Mesenteric fat pad (tissue), 1 donor: Measurements from ENCODE around the gene SCN3A. TPM values are rescaled to one million over a fixed set of nuclear protein-coding genes. Genes with fewer than 3 reads are reported as not detected.

Experiments
- DNase-seq: peaks from one replicate; pipeline ENCODE4 v3.0.0-alpha.2; 2020; ENCODE audit warnings: low spot score
- total RNA-seq: library from RNA; stranded (reverse); fragmentation: NEBNext Ultra II Directional; extraction: Animal tissue kit (Norgen Biotek cat#: 25700); gene quantifications from one replicate; pipeline ENCODE4 v1.2.1, GENCODE V29; 2021
- donor health status: DM: yes; HTN: yes; CAD: no.

Gene SCN3A
- total RNA-seq, 1 donor from 2014 or later, result 1.3 TPM

- DNase-seq, result no peak
These were observed 11.1 kb downstream of the SCN3A start for GRCh38 chr2:165192729-165193128.

DNA sequence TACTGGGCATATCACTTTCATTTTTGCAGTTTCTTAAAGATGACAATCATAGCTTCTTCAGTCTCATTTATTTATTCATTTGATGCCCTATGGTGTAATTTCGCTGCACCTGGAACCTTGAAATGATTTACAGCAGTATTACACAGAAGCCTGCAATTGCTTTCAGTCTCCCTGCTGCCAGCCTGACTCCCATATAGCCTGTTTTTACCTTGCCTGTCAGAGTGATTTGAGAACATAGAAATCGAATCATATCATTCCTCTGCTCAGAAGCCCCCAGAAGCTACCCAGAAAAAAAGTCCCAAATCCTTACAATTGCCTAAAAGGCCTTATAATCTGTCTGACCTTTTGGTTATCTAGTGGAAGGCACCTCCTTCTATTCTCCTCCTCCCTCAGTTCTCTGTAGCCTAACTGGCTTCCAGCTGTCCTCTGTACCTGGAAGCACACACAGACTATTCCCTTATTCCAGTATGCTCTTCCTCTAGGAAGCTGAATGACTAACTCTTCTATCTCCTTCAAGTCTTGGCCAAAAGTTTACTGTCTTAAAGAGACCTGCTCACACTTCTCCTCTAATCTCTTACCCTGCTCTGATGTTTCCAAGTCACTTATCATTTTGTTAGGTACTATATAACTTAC is 12.6 kb downstream of the SCN3A start:
- DNase-seq, result no peak

DNA sequence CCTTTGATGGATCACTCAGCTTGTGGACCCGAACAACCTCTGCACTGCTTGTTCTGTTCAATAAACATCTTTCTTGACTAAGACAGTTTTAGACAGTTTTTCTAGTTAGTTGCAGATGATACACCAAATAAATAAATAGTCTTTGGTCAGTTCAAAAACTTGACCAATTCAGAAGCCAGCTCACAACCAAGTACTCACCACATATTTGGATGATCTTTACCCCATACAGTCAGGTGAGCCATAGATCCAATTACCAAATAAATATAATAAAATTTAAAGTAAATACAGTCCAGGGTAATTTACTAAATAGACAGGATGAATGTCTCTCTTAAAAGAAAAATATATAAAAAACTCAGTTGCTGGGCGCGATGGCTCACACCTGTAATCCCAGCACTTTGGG is 18.2 kb downstream of the SCN3A start:
- DNase-seq, result no peak

GRCh38 chr2:165182029-165182428 is 21.8 kb downstream of the SCN3A start:
- no peak for DNase-seq

DNA sequence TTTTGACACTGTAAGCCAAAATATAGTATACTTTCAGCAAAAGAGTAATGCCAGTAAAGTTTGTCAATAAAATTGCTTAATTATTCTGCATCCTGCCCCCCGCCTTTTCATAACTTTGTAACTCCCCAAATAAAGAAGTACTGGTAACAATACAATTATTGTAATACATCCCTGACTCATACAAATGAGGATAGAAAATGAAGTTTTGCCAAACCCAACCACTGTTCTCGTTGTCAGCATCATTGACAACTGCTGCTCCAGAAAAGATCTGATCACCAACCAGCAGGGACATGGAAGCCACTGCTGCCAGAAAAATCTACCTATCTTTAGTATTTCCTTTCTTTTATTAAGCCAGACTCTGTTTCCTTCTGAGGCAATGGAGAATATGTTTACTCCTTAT is 27.1 kb downstream of the SCN3A start:
- DNase-seq, result no peak

DNA sequence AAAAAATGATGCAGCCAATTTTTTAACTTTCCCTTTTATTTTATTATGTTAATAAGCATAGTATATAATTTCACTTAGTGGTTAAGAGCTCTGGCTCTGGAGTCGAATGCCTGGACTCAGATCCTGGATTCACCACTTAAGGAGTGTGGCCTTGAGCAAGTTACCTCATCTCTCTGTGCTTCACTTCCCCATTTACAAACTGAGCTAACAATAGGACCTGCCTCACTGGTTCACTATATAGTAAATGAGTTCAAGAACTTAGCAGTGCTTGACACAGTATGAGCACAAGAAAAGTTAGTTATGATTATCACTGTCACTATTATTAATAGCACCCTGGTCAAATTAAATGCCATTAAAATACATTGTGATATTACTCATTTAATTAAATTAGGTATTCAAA is 30.6 kb downstream of the SCN3A start:
- DNase-seq, result no peak

- no peak for DNase-seq
These were observed 39.6 kb downstream of the SCN3A start for GRCh38 chr2:165164201-165164600.

GRCh38 chr2:165163761-165164160 is 40.1 kb downstream of the SCN3A start:
- no peak for DNase-seq

DNA sequence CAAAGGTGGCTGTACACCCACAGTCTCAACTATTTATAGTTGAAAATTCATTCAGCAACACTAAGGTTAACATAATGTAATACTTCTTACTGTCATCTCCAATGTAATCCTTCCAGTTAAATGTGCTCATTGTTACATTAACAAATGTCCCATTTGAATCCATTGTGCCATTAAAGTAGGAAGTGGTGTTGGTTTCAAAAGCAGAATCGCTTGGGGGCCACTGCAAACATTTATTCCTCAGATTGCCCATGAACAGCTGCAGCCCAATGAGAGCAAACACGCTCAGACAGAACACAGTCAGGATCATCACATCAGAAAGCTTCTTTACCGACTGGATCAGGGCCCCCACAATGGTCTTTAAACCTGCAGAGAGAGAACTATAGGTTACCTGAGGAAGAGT is 41.4 kb downstream of the SCN3A start:
- no peak for DNase-seq

- DNase-seq, result no peak
These were observed 42.3 kb downstream of the SCN3A start for GRCh38 chr2:165161510-165161909.

DNA sequence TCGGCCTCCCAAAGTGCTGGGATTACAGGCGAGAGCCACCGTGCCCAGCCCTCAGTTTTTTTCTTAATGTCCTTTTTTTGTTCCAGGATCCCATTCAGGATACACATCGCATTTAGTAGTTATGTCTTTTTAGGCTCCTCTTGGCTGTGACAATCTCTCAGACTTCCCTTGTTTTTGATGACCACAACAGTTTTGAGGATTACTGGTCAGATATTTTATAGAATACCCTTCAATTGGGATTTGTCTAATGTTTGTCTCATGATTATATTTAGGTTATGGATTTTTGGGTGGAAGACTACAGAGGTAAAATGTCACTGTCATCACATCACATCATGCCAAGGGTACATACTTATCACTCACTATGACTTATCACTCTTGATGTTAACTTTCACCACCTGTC is 46.7 kb downstream of the SCN3A start:
- DNase-seq, result no peak

DNA sequence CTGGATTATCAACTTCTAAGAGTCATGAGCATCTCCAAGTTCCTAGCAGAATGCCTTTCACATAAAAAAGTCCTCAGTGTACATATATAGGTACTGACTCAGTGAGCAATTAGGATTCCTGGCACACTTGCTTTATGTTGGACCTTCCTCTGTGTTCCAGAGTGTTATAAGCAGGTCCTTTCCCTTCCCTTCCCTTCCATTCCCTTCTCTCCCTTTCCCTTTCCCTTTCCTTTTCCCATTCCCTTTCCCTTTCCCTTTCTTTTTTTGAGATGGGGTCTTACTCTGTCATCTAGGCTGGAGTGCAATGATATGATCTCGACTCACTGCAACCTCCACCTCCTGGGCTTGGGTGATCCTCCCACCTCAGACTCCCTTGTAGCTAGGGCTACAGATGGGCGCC is 48.7 kb downstream of the SCN3A start:
- no peak for DNase-seq

DNA sequence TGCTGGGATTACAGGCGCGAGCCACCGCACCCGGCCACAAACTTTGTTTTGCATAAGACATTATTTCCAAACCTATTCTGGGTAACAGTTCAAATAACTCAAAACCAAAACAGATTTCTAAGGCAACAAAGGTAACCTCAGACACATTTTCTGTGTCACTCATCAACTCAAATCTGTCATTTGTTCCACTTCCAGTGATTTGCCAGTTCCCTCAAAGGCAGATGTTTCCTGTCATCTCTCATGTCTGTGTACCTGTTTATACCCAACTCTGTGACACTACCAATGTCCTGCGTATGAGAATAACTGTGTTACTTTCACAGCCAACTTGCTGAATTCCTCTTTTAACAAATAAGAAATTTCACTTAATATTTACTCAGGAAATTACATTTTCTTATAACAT is 54.4 kb downstream of the SCN3A start:
- DNase-seq, result no peak

DNA sequence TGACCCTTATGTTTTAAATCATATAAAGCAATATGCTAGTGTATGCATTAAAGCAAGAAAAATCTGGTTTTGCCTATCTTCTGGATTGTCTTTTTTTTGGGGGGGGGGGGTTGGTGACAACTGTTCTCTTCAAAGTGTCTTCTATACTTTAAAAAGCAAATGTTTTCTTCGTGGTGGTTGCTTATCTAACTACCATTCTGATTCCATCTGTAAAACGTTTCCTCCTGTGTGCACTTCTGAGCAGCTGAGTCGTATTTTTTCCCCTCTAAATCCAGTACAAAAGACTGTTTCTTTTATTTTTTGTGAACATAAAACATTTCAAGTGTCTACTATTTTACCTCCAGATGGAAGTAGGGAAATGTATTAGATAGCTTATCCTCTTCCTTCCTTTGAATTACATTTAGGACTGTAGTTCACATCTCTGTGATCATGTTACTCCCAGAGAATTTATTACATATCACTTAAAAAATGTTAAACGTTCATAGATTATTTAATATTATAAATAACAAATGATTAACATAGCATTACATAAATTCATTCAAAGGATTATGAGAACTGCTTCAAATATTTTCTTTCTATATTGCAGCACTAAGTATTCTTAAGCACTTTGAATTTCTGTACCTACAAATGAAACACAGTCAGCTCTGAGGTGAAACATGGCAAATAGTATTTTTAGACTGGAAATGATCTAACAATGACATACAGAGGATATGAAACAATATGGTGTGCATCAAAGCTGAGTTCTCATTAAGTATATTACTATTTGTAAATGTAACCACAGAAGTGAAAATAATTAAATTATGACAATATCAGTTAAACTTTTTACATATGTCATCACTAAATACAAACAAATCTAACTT is 56.4 kb downstream of the SCN3A start:
- DNase-seq, result no peak

DNA sequence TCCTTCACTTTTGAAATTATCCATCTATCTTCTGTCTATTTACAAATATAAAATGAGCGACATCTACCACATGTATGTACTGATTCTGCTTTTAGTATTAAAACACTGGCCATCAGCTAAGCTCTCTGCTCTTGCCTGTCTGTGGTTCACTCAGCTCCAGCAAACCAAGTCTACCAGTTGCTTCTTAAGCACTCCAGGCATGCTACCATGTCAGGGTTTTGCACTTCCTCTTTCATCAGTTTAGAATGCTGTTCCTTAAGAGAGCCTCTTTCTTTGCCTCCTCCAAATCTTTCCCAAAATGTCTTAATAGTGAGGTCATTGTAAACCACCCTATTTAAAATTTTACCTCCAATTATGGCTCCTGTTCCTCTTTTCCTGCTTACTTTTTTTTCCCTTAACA is 59.5 kb downstream of the SCN3A start:
- DNase-seq, result no peak

DNA sequence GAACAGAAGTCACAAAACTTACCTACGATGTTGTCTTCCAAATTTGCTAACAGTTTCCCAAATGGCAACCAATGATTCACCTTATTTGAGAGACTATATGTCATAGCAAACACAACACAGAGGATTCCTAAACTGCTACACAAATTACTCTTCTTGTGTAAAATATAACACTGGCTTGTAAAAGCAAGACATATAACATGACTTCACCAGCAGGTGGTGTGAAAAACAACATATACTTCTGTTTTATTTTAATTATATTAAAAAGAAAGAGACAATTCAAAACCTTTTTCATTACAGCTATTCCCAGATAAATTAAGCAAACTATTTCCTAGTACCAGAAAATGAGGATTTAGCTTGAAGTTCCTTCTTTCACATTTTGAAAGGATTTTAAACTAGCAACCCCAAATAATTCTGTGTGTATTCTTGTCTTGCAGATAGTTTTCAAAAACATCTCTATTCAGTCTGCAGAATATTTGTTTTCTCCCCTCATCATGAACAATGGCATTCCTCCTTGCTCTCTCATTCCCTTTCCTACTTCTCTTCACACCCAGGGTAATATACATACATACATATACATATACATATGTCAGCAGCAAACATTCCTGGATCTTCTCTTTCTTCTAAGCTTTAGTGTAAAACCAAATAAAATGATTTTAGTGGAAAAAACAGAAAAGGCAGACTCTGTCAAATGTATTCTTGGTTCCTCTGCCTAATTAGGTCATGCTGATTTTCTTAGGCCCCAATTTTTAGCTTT is 62.1 kb downstream of the SCN3A start:
- no peak for DNase-seq

DNA sequence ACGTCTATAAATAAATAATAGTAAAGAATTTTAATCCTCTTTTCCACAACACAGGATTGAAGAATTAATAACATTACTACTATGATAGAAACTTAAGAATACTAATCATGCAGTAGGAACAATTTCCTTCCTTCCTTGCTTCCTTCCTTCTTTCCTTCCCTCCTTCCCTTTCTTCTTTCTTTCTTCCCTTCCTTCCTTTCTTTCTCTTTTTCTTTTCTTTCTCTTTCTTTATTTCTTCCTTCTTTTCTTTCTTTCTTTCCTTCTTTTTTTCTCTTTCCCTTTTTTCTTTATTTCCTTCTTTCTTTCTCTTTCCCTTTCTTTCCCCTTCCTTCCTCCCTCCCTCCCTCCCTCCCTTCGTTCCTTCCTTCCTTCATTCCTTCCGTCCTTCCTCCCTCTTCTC is 77.6 kb downstream of the SCN3A start:
- no peak for DNase-seq

DNA sequence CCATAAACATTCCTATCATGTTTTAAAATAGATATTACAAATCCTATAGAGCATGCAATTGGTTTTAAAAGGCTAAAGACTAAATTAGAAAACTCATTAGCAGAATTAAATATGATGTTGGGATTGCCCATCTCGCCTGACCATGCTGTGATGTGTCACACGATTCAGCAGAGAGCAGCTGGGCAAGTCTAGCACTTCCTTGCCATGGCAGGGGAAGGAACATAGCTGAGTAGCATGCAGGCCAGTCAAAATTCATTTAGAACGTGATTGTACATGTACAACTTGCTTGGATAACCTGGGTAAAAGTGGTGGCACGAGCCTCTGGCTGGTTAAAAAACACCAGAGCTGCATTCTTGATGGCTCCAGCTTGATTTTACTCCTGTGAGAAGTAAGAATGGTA is 81.3 kb downstream of the SCN3A start:
- DNase-seq, result no peak

DNA sequence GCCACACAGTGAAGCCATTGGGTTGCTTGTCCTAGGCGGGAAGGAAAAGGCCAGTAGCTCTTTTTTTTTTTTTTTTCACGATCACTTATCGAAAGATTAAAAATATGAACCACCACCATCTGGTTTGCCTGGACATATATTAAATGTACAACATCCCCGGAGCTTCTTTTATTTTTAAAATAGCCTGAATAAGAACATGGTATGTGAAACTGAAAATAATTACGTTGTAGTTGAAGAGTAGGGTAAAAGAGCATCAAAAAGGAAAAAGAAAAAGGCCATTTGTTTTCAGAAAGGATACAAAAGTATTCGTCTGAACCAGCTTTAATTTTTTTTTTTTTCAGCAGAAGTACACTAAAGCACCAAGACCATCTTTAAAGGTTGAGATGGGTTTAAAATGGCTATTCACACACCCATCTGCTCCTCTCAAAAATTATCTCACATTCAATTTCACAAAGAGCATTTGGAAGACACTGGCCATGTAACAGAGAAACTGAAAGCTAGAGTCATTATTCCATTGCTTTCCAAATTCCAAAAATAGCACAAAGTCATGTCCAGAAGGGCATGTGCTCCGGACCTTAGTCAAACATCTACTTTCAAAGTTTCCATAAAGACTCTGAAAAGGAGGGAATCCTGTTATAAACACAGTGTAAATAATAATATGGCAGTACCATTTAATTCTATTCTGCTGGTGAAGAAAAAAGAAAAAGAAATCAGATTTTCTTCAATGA is 82.9 kb downstream of the SCN3A start:
- DNase-seq, result no peak

GRCh38 chr2:165115258-165115657 is 88.6 kb downstream of the SCN3A start:
- DNase-seq, result no peak

- no peak for DNase-seq
These were observed 89.4 kb downstream of the SCN3A start for GRCh38 chr2:165114346-165114939.
